EL (cell line): Measurements from ENCODE around the gene BACE2.

Experiments
- DNase-seq: peaks from one replicate; pipeline ENCODE4 v3.0.0-alpha.2; 2016

The BACE2 gene

DNA sequence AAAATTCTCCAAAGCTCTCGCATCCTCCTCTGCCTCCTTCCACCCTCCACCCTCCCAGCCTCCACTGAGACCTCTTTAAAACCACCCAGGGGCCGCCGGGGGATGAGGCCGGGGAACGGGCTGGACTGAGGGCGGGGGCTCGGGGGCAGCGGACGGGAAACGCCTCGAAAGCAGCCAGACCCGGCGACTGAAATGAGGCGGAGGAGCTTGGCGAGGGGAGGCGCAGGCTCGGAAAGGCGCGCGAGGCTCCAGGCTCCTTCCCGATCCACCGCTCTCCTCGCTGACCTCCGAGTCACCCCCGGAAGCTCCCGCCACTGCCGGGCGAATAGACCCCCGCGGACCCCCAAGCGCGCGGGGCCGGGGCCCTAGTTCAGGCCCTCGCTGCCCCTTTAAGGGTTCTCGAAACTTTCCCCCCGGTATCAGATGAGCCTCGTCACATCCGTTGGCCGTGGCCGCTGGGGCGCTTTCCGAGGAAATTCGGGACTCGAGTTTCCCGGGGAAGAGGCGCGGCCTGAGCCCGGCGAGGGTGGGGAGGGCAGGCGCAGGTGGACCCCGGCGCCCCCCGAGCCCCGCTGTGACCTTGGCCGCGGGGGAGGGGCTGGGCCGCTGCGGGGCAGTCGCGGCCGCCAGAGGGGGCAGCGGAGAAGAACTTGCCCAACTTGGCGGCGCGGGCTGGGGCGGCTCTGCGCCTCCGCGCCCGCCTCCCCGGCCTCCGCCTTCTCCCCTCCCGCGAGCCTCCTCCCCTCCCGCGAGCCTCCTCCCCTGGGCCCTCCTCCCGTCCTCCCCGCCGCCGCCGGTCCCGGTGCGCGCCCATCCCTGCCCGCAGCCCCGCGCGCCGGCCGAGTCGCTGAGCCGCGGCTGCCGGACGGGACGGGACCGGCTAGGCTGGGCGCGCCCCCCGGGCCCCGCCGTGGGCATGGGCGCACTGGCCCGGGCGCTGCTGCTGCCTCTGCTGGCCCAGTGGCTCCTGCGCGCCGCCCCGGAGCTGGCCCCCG is at the start of gene BACE2:
TSS of gene BACE2 (plus strand) at position 813 of the 995 bp plus-strand sequence. CDS start at position 917, 104 bp downstream.
- DNase-seq: peak; percentile 73

DNA sequence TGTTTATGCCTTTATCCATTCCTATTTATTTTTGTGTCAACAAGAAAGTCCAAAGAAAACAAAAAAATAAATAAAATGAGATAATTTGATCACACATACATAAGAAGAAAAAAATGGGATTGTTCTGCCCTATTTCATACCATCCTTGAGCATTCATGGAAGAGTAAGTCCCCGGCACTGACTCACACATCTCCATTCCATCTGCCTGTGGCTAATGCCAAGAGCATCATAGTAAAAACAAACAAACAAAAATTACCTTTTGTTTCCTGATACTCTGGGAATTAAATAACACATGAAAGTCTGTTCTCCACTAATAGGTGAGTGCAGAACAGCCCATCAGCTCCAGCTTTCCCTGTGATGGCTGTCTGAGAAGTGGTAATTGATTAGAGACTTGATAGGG is 48.1 kb upstream of the BACE2 start:
- DNase-seq: no peak

DNA sequence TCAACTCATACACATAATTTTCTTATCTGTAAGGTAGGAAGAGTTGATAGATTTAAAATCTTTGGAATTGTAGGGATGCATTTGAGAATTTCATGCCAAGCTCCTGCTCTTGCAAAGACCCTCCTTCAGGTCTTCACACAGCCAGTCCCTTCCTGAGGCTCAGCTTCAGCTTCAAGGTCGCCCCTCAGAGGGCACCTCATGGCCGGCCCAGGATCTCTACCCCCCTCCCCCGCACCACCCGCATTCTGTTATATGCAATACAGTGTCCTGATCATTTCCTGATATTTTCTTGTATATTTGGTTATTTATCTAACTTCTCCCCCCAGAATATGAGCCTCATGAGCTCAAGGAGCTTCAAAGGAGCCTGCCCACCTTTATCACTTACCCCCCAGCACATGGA is 47.0 kb upstream of the BACE2 start:
- no peak for DNase-seq

DNA sequence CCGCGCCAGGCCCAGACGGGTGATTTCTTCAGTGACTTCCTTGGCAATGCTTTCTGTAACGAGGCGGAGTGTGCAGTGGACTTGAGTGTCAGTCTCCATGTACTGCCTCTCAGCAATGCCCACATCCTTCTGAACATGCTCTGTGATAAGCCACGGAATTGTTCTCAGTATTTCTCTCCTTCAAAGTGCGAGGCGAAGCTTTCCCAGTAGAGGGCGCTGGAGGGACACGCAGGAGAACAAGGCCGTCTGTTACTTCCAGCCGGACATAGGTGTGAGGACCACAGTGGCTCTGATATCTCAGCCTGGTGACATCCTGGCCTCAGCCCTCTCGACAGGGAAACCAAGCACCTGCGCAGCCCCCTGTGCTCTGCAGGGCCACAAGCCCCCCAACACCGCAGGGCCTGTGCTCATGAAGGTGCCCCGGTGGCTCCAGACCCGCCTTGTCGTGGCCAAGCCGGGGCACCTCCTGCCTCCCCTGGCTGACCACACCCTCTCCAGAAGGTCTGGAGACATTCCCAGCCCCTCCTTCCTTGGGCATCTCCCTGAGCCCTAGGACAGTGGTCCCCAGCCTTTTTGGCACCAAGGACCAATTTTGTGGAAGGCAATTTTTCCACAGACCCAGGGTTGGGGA is 46.1 kb upstream of the BACE2 start:
- DNase-seq: peak; percentile 76

DNA sequence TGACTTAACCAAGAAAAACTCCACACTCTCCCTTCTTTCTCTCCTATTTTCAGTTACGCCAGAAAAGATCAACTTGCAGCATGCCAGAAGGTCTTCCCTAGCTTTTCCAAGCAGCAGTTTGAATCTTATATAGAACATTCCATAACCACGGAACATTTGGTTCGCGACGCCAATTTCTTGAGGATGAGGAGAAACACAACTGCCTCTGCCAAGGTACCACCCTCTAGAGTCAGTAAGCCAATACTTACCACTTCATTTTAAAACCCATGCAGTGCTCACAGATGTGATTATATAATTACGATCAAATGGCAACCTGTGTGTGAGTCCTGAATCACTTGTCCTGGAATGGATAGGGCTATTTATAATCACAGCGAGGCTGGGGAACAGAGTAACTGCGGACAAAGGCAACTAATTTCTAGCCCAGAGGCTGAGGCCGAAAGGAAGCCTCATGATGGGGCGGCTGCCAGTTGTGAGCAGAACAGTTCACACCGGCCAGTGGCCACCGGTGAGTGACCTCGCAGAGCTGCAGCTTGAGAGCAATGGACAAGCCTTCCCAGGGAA is 43.2 kb upstream of the BACE2 start:
- DNase-seq: no peak

DNA sequence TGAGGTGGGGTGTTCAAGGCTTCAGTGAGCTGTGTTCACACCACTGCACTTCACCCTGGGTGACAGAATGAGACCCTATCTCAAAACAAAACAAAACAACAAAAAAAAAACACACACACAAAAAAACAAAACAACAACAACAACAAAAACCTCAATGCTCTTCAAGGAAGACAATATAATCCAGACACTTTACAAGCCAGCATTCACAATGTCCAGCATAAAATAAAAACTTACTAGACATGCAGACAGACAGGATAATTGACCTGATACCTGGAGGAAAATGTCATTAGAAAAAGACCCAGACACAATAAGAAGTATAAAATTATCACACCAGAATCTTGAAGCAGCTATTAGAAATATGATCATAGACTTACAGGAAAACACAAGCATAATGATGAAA is 39.0 kb upstream of the BACE2 start:
- DNase-seq: no peak

DNA sequence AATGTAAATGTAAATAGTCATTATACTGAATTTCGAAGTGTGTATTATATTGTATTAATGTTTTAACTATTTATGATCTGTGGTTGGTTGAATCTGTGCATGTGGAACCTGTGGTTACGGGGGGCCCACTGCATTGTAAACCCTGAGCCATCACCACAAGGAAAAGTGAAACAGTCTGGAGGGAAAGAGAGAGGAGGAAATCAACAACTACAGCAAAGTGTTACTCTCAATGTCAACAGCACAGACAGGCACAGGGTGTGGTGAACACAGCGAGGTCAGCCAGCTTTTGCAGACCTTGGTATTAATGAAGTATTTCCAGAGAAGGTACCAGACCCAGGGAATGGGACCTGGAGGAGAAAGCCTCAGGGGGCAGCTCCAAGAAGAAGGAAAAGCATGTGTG is 37.1 kb upstream of the BACE2 start:
- DNase-seq: no peak

DNA sequence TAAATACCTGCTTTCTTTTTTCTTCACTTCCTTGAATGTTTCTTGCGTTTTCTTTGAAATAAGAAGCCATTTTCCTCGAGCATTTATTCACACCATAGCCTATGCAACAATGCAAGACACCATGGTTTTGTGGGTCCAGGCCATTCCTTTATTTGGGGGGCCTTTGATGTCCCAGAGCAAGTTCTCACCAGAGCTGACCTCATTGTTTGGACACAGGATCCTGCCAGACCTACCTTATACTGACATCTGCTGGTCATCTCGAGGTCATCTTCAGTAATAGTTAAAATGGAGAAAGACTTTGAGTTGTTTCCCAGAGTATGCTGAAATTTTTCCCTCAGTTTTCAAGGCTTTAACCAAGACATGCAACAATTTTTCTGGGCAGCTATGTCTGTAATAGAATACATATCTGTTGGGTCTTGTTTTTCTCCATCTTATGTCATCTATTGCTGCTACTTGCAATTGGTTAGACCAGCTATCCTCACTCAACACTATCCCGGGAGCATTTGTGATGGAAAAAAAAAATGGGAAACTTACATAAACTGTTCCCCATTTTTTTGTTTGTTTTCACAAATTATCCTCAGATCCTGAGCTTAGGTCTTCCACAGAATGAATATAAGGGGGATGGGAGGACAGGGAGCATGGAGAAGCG is 34.0 kb upstream of the BACE2 start:
- peak; percentile 42 for DNase-seq

DNA sequence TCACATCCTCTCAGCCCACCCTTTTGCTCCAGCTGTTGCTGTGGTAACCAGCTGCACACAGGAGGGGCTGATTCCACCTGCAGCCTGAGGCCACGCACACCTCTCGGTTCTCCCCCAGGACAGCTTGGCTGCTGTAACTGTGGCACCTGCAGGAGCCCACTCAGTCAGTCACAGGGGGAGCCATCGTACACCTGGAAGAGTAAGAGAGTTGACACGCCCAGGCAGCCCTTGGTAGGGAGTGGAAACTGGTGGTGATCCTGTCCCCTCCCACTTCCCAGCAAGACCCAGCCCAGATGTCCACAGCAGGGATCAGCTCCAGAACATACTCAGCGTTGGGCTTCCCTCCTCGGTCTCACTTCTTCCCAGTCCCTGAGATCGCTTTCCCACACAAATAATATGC is 32.2 kb upstream of the BACE2 start:
- no peak for DNase-seq

DNA sequence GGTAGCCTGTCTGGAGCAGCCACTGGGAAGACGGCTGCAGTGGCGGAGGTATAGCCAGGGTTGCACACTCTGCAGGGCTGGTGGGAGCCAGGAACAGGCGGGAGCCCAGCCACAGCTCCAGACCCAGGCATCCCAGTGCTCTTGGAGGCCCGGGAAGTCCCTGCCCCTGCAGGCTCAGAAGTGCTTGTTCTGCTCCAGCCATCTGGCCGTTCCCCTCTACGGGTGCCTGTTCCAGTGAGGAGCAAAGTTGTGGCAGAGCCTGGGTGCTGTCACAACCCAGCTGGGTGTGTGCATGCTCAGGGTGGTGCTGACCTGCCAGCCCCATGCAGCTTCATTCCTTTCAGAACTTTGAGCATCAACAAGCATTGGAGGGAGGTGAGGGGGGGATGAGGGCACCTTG is 31.7 kb upstream of the BACE2 start:
- no peak for DNase-seq

DNA sequence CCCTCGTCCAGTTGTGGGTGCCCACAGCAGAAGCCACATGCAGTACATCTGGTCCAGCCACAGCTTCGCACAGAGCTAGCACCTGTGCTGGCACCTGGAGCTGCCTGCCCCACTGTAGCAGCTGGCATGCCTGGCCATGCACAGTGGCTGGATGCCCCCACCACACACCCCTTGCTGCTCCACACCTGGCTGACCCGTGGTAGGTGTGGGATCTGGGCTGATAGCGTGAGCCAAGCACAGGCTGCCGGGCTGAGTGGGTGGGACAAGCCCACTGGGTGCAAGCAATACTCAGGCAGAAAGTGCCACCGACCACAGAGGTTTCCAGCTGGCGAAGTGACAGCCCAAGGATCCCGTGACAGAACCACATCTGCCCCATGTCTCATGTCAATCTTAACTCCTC is 30.6 kb upstream of the BACE2 start:
- DNase-seq: no peak

DNA sequence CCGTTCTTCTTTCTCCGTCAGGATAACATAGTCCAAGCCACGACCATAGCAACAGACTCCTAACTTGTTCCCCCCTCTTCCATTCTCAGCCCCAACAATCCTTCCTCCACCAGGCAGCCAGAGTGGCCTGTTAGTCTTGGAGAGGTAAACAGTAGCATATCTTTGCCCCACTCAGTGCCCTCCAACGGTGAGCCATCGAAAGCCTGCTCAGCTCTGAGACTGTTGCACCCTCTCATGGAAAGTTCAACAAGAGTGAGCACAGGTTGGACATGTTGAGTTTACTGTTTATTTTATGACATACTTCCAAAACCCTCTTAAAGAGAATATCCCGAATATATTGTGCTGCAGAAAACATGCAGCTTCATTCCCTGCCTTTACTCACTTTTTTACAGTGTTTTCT is 30.1 kb upstream of the BACE2 start:
- no peak for DNase-seq

DNA sequence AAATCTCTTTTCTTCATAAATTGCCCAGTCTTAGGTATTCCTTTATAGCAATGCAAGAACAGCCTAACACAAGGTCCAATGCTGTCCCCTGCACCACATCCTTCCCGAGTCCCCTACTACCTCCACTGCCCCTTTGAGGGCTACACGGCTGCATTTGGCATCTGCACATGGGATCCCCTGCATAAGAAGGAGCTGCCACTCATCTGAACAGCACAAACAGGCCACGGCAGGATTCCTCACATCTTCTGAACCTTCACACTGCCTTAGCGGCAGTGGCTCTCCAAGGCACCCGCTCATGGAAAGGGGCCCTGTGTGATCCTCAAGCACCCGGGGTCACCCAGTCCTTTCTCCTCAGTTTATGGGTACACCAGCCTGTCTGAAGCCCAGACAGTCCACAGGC is 29.2 kb upstream of the BACE2 start:
- DNase-seq: no peak

DNA sequence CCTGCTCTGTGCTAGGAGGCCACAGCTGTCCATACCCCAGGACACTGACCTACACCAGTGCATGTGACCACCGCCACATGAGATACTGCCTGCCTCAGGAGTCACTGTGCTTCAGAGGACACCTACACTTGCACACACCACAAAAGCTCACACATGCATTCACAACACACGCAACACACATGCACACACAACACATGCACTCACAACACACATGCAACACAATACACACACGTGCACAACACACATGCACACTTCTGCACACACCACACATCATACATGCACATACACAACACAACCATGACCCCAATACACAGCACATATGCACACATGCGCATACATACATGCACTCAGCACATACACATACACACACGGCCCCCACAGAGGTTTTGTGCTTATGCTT is 28.7 kb upstream of the BACE2 start:
- DNase-seq: no peak

DNA sequence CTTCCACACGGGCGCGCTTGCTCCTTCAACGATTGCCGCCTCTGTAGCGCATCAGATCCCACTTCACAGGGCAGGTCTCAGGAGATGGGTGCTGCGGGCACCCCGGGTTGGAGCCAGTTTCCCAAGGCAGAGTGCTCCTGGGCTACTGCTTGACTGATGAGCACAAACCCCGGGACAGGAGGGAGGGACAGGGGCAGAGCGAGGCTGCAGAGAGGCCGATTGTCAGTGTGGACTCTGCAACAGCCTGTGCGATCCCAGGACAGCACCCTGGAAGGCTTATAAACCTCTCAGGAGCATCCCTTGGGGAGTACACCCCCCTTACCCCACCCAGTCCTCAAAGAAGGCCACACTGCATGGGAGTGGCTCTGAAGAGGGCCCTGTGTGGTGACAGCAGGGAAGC is 28.0 kb upstream of the BACE2 start:
- no peak for DNase-seq

DNA sequence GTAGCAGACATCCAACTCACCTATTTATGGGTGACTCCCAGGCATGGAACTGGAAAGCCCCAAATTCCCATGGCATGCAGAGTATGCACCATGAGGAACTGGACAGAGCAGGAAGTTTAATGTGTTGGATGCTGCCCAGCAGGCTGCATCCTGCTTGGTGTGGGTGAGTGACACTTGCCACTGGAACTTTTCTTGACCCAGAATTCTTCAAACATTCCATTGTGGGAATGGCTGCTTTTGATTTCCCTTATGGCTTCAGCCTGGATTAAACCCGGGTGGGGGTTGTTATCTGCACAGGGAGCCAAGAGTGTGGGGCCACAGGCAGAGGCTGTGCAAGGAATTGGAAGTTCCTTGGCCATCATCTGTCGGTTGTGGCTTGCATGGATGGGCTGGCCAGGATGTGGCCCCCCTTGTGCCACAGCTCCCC is 26.9 kb upstream of the BACE2 start:
- peak; percentile 84 for DNase-seq

DNA sequence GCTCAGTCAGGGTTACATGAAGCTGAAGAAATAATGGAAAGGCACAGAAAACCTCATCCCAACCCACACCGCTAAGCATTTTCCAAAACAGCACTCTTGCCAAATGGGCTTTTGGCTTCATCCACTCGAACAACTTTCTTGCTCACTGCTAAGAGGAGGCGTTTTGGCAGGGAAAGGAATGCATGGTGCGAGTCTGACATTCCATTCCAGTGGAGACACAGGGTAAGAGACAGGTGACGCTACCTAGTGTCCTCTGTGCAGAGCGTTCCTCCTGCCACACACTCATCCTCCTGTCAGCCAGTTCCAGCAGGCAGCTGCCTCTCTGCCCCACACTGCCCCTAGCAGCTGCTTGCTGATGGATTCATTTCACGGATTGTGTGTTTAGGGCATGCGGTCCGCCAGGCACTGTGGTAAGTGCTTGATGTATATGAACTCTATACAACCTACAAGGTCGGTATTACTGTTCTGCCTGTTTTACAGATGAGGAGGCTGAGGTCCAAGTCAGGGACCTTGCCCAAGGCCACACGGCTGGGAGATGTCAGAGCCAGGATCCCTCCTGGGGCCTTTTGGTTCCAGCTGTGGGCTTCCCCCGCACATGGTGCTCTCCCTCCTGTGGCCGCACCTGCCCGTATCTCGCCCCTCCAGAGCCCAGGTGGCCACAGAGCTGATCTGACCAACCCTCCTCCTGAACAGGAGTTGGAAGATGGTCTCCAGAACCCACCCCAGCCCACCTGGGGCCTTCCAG is 25.7 kb upstream of the BACE2 start:
- DNase-seq: peak; percentile 67

DNA sequence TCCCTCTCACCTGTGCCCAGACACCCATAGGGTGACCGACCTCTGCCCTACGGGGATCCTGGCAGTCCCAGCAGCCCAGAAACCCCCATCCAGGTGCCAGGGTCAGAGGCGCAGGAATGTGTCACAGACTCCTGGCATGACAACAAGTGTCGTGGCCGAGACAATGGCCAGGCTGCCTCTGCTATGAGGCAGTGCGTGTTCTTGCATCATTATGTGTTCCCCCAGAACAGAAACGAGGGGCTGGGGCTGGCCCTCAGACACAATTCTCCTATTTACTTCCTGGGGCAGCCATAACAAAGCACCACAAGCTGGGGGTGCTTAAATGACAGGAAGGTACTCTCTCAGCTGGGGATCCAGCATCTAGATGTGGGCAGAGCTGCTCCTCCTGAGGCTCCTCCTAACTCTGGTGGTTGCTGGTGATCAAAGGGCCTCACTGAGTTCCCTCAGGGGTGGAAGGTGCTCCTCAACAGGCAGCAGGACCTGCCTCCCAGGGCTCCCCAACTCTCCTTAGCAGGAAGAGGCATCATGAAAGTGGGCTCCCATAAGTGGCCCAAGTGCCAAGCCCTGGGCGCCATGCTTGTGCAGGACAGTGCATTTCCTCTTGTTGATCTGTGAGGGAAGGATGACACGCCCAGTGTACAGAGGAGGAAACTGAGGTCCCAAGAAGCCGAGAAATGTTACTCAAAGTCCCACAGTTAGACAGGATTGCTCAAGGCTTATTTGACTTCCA is 24.2 kb upstream of the BACE2 start:
- DNase-seq: no peak

DNA sequence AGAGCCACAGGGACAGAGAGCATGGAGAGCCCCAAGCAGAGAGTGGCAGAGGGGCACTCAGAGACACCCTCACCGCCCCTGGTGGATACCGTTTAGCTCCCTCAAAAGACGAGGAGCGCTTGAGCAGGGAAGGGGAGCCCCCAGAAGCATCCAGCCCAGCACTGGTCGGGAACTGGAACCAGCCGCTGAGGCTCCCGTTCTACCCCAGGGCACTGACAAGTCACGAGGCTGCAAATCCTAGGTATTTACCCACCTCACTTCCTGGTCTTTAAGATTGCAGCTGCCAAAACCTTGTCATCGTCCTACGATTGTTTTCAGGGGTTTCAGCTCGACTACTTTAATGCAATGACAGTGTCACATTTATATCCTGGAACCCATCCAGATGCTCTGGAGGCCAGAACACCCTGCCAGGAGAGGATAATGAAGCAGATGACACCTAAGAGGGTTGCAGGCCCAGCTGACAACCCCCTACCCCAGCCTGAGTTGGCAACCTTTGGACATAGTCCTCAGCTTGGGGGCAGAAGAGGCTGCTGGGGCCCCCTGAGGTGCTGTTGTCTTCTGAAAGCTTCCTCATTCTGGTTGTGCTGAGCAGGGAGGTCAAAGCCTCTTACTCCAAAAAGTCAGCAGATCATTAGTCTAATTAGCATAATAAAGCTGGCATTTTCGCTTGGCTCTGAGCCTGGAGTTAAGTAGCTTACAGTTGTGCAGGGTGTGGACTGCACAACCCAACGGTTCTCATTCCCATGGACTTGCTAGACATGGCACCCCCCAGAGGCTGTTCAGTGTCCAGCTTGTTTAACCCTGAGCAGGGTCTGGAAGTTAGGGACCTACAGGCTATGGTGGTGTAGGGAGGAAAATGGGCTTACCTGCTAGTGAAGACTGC is 20.6 kb upstream of the BACE2 start:
- DNase-seq: no peak

DNA sequence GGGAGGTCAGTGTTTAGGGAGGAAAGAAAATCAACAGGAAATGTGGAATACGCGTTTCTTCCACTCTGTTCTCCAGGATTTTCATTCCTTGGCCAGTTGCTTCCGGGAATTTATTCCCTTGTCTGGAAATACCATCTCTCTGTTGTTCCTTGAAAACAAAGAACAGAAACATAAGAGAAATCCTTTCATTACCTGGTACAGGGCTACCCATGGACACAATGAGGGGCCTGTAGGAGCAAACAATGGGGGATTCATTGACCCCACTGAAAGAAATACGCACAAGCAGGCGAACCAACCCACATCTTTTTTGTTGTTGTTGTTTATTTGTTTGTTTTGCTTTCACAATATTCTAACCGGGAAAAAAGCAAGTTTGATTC is 20.0 kb upstream of the BACE2 start:
- no peak for DNase-seq

DNA sequence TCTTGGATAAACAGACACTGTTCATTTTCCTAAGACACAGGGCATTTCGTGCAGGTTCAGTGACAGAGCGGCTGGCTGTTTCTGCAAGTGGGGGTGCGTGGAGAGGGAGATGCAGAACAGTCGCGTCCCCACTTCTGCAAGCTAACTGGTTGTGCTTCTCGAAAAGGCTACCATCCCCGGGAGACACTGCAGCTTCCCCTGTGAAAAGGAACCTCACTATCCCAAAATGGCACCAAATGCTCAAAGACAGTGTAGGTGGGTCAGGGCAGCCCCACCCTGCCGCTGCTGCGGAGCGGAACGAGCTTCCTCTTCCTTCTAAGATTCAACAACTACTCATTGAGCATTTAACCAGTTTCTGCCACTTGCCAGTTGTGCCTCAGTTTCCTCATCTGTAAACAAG is 19.2 kb upstream of the BACE2 start:
- DNase-seq: no peak
